Adipose tissue (tissue), 3 donors: ENCODE results near the gene TMEM17. TPM values are rescaled to one million over a fixed set of nuclear protein-coding genes. Genes with fewer than 3 reads are reported as not detected.
"Not testable (repeated sequence)": the region's sequence is repeated elsewhere in the genome, so short reads cannot be mapped to it uniquely, and the experiment has no call there.

Experiments used
- H3K27ac ChIP-seq: one replicate; pipeline ENCODE4 v1.5.1; 2013; ENCODE audit warnings: low read depth, low read length
- WGBS, 3 donors: extraction: QIAGEN DNeasy Blood & Tissue Kit; methylation state at CpG; one replicate each; pipeline ENCODE4 v1.1.7; 2013; 5-methylcytosine and 5-hydroxymethylcytosine counted together
- polyA plus RNA-seq, 3 donors: library from polyadenylated mRNA; stranded (reverse); fragments of 200-250 nt; gene quantifications; one replicate each; pipeline ENCODE4 v1.2.3, GENCODE V29; 2013
- donor health status: healthy with polysubstance abuse.
- donor health status: Bipolar disorder and iron deficiency.
- donor health status: healthy.

TMEM17 gene
- polyA plus RNA-seq, 3 donors = 1.4 to 2.2 (median 1.9) TPM

DNA sequence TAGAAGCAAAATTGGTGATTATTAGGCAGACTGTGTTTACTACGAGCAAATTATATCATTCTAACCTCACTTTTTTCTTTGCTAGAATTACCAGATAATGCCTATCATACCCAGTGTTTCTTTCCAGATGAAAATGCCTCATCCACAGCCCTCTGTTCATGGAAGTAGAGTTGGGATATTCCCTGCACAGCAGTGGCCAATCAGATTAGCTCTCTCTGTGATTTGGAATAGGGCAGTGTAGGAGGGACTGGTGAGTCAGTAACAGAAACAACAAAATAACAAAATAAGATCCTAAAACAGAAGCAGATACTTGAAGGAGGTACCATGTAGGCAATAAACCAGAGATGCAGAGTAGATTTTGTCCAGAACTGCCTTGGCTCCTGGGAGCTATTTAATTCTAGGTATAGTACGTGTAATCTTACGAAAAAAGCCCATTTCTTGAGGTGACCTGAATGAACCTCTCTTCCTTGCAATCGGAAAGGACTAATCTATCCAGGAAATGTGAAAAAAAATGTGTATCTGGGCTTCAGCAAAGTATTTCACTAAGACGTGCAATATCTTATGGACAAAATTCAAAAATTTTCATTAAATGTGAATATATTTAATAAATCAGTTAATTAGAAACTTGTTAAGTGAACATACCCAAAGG, 18.4 kb upstream of the TMEM17 start:
- 53 to 74% (median 61%) methylated on average over 5 of the region's 5 CpGs for WGBS, 3 donors
- no peak overlapping the region for H3K27ac ChIP-seq

DNA sequence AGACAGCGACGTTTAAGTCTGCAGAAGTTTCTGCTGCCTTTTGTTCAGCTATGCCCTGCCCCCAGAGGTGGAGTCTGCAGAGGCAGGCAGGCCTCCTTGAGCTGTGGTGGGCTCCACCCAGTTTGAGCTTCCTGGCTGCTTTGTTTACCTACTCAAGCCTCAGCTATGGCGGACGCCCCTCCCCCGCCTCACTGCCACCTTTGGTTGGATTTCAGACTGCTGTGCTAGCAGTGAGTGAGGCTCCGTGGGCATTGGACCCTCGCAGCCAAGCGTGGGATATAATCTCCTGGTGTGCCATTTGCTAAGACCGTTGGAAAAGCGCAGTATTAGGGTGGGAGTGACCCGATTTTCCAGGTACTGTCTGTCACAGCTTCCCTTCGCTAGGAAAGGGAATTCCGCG, 15.1 kb upstream of the TMEM17 start:
- WGBS, 3 donors = 88 to 95% (median 91%) methylated on average over 14 of the region's 14 CpGs
- not testable (repeated sequence) for H3K27ac ChIP-seq

DNA sequence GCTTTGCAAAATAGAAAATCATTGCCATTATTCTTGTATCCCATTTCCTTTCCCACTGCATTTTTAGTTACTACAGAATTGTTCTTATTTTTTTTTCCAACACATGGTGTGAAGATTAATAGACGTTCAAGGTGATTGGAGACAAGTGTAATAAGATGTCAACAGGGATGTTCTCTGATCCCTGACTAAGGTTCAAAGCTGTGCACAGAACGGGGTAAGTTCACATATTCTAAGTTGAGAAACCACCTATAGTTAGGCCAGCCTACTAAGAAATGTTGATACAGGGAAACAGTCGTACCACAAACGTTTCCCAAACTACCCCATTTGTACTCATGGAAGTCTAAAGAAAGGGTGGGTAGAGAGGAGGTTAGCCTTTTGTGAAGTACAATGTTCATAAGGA, 6.4 kb upstream of the TMEM17 start:
- H3K27ac ChIP-seq = no peak overlapping the region
- 54 to 73% (median 70%) methylated on average over 4 of the region's 4 CpGs for WGBS, 3 donors

DNA sequence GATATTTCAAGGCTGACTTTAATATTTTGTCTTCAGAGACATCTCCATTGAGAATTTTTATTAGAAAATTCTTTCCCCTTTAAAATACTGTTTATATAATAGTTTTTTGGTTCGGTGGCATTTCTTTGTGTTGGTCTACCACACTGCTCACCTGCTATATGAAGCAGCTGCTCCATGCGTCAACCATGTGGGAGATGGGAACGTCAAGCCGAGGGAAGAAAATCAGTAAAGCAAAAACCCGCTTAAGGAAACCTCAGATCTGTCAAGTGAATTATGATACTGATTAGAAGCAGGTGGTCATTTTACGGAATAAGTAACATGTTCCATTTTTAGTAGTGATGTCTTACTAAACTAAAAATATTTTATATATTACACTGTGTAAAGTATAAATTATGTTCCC, 5.6 kb upstream of the TMEM17 start:
- WGBS, 3 donors = 63 to 82% (median 70%) methylated on average over 6 of the region's 6 CpGs
- H3K27ac ChIP-seq = no peak overlapping the region

- WGBS, 3 donors = 0 to 1% (median 0%) methylated on average over 3 of the region's 3 CpGs
- no peak overlapping the region for H3K27ac ChIP-seq
Measured at GRCh38 chr2:62506421-62506750, 391 bp upstream of the TMEM17 start.

DNA sequence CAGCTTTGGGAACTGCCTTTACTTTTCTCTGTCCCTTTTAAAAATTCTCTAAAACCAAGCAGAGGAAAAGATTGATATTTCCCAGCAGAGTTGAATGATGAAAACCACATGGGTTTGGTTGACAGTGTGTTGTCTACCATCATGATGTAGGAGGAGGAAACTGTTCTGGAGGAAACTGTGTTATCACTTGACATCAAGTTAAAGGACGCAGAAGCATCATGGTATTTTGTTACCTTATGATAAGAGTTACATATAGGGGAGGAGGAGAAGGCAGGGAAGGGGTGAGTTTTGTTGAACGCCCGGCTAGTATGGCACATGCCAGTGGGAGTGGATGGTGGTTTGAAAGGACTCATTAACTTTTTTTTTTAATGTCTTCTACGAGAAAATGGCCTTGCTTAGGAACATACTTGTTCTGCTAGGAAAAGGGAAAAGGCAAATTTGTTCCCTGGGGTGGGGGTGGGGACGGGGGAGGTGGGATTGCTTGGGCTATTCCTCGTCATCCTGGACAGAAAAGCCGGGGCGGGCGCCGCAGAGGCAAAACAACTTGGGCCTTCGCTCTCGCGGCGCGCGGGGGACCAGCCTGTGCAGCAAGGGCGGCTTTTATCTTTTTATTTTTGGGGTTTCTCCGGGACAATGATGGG, 766 bp downstream of the TMEM17 start:
- H3K27ac ChIP-seq = no peak overlapping the region
- 9 to 15% (median 11%) methylated on average over 18 of the region's 18 CpGs for WGBS, 3 donors

DNA sequence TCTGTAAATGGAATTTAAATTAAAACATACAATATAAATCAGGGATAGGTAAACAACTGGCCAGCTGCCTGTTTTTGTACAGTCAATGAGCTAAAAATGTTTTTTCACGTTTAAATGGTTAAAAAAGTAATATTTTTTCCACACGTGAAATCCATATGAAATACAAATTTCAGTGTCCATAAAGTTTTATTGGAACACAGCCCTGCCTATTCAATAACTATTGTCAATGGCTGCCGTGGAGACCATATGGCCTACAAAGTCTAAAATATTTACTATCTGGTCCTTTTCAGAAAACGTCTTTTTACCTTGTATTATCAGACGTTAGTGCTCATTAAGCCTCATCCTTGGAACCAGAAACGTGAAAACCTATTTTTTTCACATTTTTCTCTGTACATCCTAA, 1.3 kb downstream of the TMEM17 start:
- WGBS, 3 donors = 83 to 91% (median 88%) methylated on average over 6 of the region's 6 CpGs
- no peak overlapping the region for H3K27ac ChIP-seq

DNA sequence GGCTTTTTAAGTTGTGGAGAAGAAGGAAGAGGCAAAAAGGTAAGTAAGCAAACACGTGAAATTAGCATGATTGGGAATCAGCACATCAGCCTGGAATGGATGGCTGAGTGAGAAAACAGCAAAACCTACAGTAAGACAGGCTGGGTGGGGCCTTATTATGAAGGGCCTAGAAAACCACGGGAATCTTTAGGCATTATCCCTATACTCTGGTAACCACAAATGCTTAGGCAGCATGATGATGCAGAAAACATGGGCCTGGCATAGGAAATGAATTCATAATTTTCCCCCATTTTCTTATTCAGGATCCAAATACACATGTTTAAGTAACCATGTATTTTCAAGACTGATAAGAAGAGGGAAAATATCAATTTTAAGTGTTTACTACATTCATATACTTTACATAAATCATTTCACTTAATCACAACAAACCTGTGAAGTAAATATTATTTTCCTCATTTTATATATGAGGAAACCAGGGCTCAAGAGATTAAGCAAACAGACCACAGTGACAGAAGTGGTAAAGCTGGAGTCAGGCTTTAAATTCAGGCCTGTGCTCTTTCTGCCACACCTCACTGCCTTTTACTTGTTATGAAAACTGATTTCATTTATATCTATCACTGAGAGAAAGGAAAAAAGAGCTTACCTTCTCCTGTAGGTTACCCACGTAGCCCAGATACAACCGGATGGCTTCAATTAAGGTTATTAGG, 4.0 kb downstream of the TMEM17 start:
- no peak overlapping the region for H3K27ac ChIP-seq
- 70 to 81% (median 75%) methylated on average over 4 of the region's 4 CpGs for WGBS, 3 donors

DNA sequence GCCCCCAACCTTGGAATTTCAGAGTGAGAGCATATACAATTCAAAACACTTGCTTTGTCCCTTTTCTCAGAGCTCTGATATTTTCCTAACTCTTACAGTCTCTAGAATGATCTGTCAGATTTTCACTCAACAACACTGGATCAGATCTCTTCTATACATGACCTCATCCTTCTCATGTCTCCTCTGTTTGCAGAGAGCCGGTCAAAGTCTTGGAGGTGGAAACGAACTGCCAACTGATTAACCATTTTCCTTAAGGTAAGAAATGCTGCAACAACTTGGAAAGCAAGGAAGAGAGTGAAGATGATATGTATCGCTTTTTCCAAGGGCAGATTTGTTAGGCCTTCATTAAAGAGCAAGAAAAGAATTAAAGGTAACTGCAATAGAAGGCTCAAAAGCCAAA, 4.9 kb downstream of the TMEM17 start:
- 71 to 94% (median 93%) methylated on average over 3 of the region's 3 CpGs for WGBS, 3 donors
- H3K27ac ChIP-seq = no peak overlapping the region

GRCh38 chr2:62499430-62500060, 6.5 kb downstream of the TMEM17 start:
- WGBS, 3 donors = 79 to 96% (median 93%) methylated on average over 2 of the region's 2 CpGs
- no peak overlapping the region for H3K27ac ChIP-seq

DNA sequence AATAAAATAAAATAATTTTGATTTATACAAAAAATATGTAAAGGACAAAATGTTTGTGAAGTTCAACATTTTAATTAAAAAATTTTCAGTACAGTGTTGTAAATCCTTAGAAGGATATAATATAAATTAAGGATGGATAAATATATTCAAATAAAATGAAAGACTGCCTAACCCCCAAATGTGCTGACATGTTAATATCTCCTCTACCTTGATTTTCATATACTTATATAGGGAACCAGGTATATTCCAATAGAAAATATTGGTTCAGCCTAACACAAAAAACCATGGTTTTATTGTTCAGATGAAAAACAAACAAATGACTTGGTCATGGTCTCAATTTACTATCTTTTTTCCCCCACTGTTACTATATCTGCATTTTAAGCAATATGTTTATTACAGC, 7.3 kb downstream of the TMEM17 start:
- no peak overlapping the region for H3K27ac ChIP-seq

DNA sequence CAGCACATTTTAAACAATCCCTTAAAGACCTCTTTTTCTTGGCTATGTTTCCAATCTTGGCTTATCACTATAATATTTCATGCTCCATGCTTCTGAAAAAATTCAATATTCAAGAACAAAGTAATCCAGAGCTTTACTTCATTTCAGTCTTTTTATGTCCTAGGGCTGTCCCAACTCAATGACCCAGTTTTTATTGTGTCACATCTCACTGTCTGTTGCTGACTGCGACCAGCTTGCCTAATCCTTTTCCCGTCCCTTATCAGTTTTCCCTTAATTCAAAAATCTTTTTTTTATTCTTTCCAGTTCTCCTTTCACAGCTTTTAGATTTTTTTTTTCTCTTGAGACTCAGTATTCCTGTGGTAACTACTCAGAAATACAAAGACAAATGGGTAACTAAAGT, 10.2 kb downstream of the TMEM17 start:
- no peak overlapping the region for H3K27ac ChIP-seq
- 38 to 39% (median 38%) methylated on average over 2 of the region's 2 CpGs for WGBS, 3 donors

- H3K27ac ChIP-seq = no peak overlapping the region
- WGBS, 3 donors = 73 to 96% (median 91%) methylated on average over 2 of the region's 2 CpGs
Measured at GRCh38 chr2:62492048-62492447, 13.9 kb downstream of the TMEM17 start.

- 61 to 81% (median 77%) methylated on average over 1 of the region's 1 CpG for WGBS, 3 donors
- no peak overlapping the region for H3K27ac ChIP-seq
Measured at GRCh38 chr2:62489702-62490101, 16.3 kb downstream of the TMEM17 start.

GRCh38 chr2:62489162-62489561, 16.8 kb downstream of the TMEM17 start:
- WGBS, 3 donors = 57 to 74% (median 57%) methylated on average over 4 of the region's 4 CpGs
- H3K27ac ChIP-seq = no peak overlapping the region

DNA sequence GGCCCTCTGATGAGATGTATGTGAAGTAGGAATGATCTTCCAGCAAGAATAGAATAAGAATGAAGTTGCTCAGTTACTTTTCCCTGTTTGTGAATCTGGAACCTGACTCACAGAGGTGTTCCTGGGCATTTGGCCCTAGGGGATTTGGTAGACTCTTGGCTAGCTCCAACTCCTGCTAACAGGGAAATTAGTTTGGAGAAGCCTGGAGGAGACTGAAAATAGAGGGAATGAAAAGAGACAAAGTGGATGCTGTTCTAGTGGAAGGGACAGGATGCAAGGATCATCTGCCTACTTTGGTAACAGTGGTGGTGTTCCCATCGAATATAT, 19.6 kb downstream of the TMEM17 start:
- WGBS, 3 donors = 55 to 81% (median 77%) methylated on average over 1 of the region's 1 CpG
- H3K27ac ChIP-seq = no peak overlapping the region

- WGBS, 3 donors = 40 to 57% (median 42%) methylated on average over 5 of the region's 5 CpGs
- H3K27ac ChIP-seq = no peak overlapping the region
Measured at GRCh38 chr2:62485761-62486438, 20.1 kb downstream of the TMEM17 start.

- WGBS, 3 donors = 92 to 97% (median 94%) methylated on average over 6 of the region's 6 CpGs
- H3K27ac ChIP-seq = no peak overlapping the region
Measured at GRCh38 chr2:62482558-62483352, 23.2 kb downstream of the TMEM17 start.
